KMS-11 (cell line): ENCODE measurements around the gene RPTOR.
"Not testable (repeated sequence)": the region's sequence is repeated elsewhere in the genome, so short reads cannot be mapped to it uniquely, and the experiment has no call there.

Source experiments
- H2AFZ ChIP-seq: fragments of 200-600 bp; sonication (generic); 2 replicates; pipeline ENCODE4 v1.6.1; 2016; ENCODE audit warnings: antibody characterized with exemption, mixed run types, low read depth
- H3K27ac ChIP-seq: fragments of 200-600 bp; sonication (generic); 2 replicates; pipeline ENCODE4 v1.6.1; 2016; ENCODE audit warnings: mild to moderate bottlenecking, mixed run types
- H3K27me3 ChIP-seq: fragments of 200-600 bp; sonication (generic); 2 replicates; pipeline ENCODE4 v1.6.1; 2017; ENCODE audit warnings: mild to moderate bottlenecking, low read depth, mixed run types, moderate library complexity; ENCODE audit not compliant: insufficient read depth
- H3K36me3 ChIP-seq: fragments of 200-600 bp; sonication (generic); 2 replicates; pipeline ENCODE4 v1.6.1; 2017; ENCODE audit warnings: mild to moderate bottlenecking, mixed run types; ENCODE audit not compliant: insufficient read depth
- H3K4me1 ChIP-seq: fragments of 200-600 bp; sonication (generic); 2 replicates; pipeline ENCODE4 v1.6.1; 2016; ENCODE audit warnings: mild to moderate bottlenecking, low read depth, mixed run types; ENCODE audit not compliant: poor library complexity, severe bottlenecking
- H3K4me2 ChIP-seq: fragments of 200-600 bp; sonication (generic); 2 replicates; pipeline ENCODE4 v1.7.0; 2016; ENCODE audit warnings: mild to moderate bottlenecking, mixed run types
- H3K4me3 ChIP-seq: fragments of 200-600 bp; sonication (generic); IDR thresholded peaks from 2 replicates; pipeline ENCODE4 v1.6.1; 2017; ENCODE audit warnings: low read depth, low read length, mixed read lengths; ENCODE audit not compliant: insufficient read depth
- H3K79me2 ChIP-seq: fragments of 200-600 bp; sonication (generic); 2 replicates; pipeline ENCODE4 v1.6.1; 2016; ENCODE audit warnings: low read depth, mixed run types; ENCODE audit not compliant: insufficient read depth
- H3K9ac ChIP-seq: fragments of 200-600 bp; sonication (generic); 2 replicates; pipeline ENCODE4 v1.6.1; 2016; ENCODE audit warnings: mild to moderate bottlenecking, mixed run types
- H4K20me1 ChIP-seq: fragments of 200-600 bp; sonication (generic); 2 replicates; pipeline ENCODE4 v1.6.1; 2016; ENCODE audit warnings: mild to moderate bottlenecking, mixed run types; ENCODE audit not compliant: insufficient read depth
- TF ChIP-seq, protein P1 (sequence below): fragments of 200-600 bp; sonication (generic); conservative IDR thresholded peaks from 2 replicates; pipeline ENCODE4 v1.6.1; 2017; ENCODE audit warnings: low read depth, mild to moderate bottlenecking, antibody characterized with exemption, low read length, moderate library complexity, mixed read lengths

The RPTOR gene

GRCh38 chr17:80762076-80762475, 217.4 kb downstream of the RPTOR start:
- Histone ChIP-seq H3K36me3 (no peaks in the 10 kb centered on the region), H3K9ac (no peak overlapping the region), H2AFZ (no peak overlapping the region), H4K20me1 (no peaks in the 10 kb centered on the region), H3K27me3 (no peaks in the 10 kb centered on the region), H3K4me3 (no peak overlapping the region), H3K79me2 (no peaks in the 10 kb centered on the region), H3K4me2 (no peak overlapping the region), H3K27ac (no peak overlapping the region), H3K4me1 (no peaks in the 10 kb centered on the region)
- TF ChIP-seq, protein P1, sequence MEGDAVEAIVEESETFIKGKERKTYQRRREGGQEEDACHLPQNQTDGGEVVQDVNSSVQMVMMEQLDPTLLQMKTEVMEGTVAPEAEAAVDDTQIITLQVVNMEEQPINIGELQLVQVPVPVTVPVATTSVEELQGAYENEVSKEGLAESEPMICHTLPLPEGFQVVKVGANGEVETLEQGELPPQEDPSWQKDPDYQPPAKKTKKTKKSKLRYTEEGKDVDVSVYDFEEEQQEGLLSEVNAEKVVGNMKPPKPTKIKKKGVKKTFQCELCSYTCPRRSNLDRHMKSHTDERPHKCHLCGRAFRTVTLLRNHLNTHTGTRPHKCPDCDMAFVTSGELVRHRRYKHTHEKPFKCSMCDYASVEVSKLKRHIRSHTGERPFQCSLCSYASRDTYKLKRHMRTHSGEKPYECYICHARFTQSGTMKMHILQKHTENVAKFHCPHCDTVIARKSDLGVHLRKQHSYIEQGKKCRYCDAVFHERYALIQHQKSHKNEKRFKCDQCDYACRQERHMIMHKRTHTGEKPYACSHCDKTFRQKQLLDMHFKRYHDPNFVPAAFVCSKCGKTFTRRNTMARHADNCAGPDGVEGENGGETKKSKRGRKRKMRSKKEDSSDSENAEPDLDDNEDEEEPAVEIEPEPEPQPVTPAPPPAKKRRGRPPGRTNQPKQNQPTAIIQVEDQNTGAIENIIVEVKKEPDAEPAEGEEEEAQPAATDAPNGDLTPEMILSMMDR: no peak

- H2AFZ ChIP-seq: no peak overlapping the region
- no peak overlapping the region for H3K4me2 ChIP-seq
- TF ChIP-seq, protein P1: no peak
- H3K4me3 ChIP-seq: no peak overlapping the region
- no peaks in the 10 kb centered on the region for H3K36me3 ChIP-seq
- H3K9ac ChIP-seq: no peak overlapping the region
- H3K79me2 ChIP-seq: no peaks in the 10 kb centered on the region
- no peaks in the 10 kb centered on the region for H4K20me1 ChIP-seq
- H3K27ac ChIP-seq: no peak overlapping the region
- no peaks in the 10 kb centered on the region for H3K27me3 ChIP-seq
- H3K4me1 ChIP-seq: no peaks in the 10 kb centered on the region
Observed at GRCh38 chr17:80763293-80763867, 218.7 kb downstream of the RPTOR start.

- not testable (repeated sequence) for H3K27ac ChIP-seq, H3K4me2 ChIP-seq, H3K4me3 ChIP-seq, H2AFZ ChIP-seq, H3K36me3 ChIP-seq, H3K79me2 ChIP-seq, H4K20me1 ChIP-seq, H3K27me3 ChIP-seq, H3K9ac ChIP-seq, H3K4me1 ChIP-seq
Observed at GRCh38 chr17:80764627-80765145, 220.0 kb downstream of the RPTOR start.

GRCh38 chr17:80765241-80765961, 220.8 kb downstream of the RPTOR start:
- TF ChIP-seq, protein P1: no peak

More at GRCh38 chr17:80765241-80765961, 220.8 kb downstream of the RPTOR start:
- no peaks in the 10 kb centered on the region for H3K27me3 ChIP-seq
- H3K4me1 ChIP-seq: no peaks in the 10 kb centered on the region
- H3K4me3 ChIP-seq: no peak overlapping the region
- no peak overlapping the region for H3K9ac ChIP-seq
- H3K79me2 ChIP-seq: no peaks in the 10 kb centered on the region
- H3K36me3 ChIP-seq: no peaks in the 10 kb centered on the region
- no peak overlapping the region for H3K27ac ChIP-seq
- no peak overlapping the region for H2AFZ ChIP-seq
- no peak overlapping the region for H3K4me2 ChIP-seq
- no peaks in the 10 kb centered on the region for H4K20me1 ChIP-seq
